ENCODE data around the gene ERBIN.
"Not testable (repeated sequence)": the region's sequence is repeated elsewhere in the genome, so short reads cannot be mapped to it uniquely, and the experiment has no call there.

ERBIN gene

GRCh38 chr5:65926276-65926783 is at the start of gene ERBIN:
ERBIN (plus strand) TSS chr5:65926575; CDS start chr5:65992719, 66,144 bp downstream.
- DNase-seq = no peak

GRCh38 chr5:65876970-65877369 is 49.4 kb upstream of the ERBIN start:
- DNase-seq = no peak

- not testable (repeated sequence) for DNase-seq
Measured at GRCh38 chr5:65879668-65880256, 46.6 kb upstream of the ERBIN start.

- no peak for DNase-seq
Measured at GRCh38 chr5:65880496-65881072, 45.8 kb upstream of the ERBIN start.

- no peak for DNase-seq
Measured at GRCh38 chr5:65882278-65882677, 44.1 kb upstream of the ERBIN start.

- DNase-seq = no peak
Measured at GRCh38 chr5:65883461-65883860, 42.9 kb upstream of the ERBIN start.

GRCh38 chr5:65886387-65886786 is 40.0 kb upstream of the ERBIN start:
- no peak for DNase-seq

GRCh38 chr5:65892024-65892423 is 34.4 kb upstream of the ERBIN start:
- not testable (repeated sequence) for DNase-seq

GRCh38 chr5:65892801-65893200 is 33.6 kb upstream of the ERBIN start:
- no peak for DNase-seq

GRCh38 chr5:65893749-65894430 is 32.5 kb upstream of the ERBIN start:
- no peak for DNase-seq

GRCh38 chr5:65895891-65896290 is 30.5 kb upstream of the ERBIN start:
- DNase-seq = no peak

- no peak for DNase-seq
Measured at GRCh38 chr5:65900746-65901145, 25.6 kb upstream of the ERBIN start.

- no peak for DNase-seq
Measured at GRCh38 chr5:65902104-65902503, 24.3 kb upstream of the ERBIN start.

- no peak for DNase-seq
Measured at GRCh38 chr5:65903581-65903980, 22.8 kb upstream of the ERBIN start.

- DNase-seq = no peak
Measured at GRCh38 chr5:65906256-65906655, 20.1 kb upstream of the ERBIN start.

- no peak for DNase-seq
Measured at GRCh38 chr5:65907135-65907534, 19.2 kb upstream of the ERBIN start.

GRCh38 chr5:65910711-65911110 is 15.7 kb upstream of the ERBIN start:
- DNase-seq = no peak

GRCh38 chr5:65912311-65912710 is 14.1 kb upstream of the ERBIN start:
- DNase-seq = no peak

GRCh38 chr5:65913519-65913918 is 12.9 kb upstream of the ERBIN start:
- no peak for DNase-seq

GRCh38 chr5:65914641-65915196 is 11.7 kb upstream of the ERBIN start:
- no peak for DNase-seq

- not testable (repeated sequence) for DNase-seq
Measured at GRCh38 chr5:65915661-65916060, 10.7 kb upstream of the ERBIN start.

- no peak for DNase-seq
Measured at GRCh38 chr5:65916066-65916465, 10.3 kb upstream of the ERBIN start.

GRCh38 chr5:65916636-65917035 is 9.7 kb upstream of the ERBIN start:
- DNase-seq = no peak

GRCh38 chr5:65919773-65920172 is 6.6 kb upstream of the ERBIN start:
- DNase-seq = no peak
